PC-9 (cell line): ENCODE results near the gene DNAJC12. TPM values are rescaled to one million over a fixed set of nuclear protein-coding genes. Genes with fewer than 3 reads are reported as not detected.

ENCODE experiments used
- BruUV-seq: library from RNA; stranded (reverse); fragments of 400-500 nt; replicated peaks from 2 replicates; lab custom pipeline; 2021; lab: Mats Ljungman, UMichigan
- CTCF ChIA-PET: fragments of 300-600 bp; sonication (Branson Sonifier 250); formaldehyde crosslinking; loops from one replicate; lab custom pipeline; 2022; ENCODE audit warnings: antibody characterized with exemption; lab: Charles Lee
- POLR2A ChIA-PET: fragments of 300-600 bp; sonication (Branson Sonifier 250); formaldehyde crosslinking; loops from one replicate; lab custom pipeline; 2022; ENCODE audit warnings: antibody characterized with exemption; ENCODE audit not compliant: unreplicated experiment; lab: Charles Lee
- DNase-seq, 2 experiments: peaks; one replicate each; pipeline versions ENCODE4 v3.0.0 to v3.0.0-alpha.2; 2015 to 2022; ENCODE audit warnings: mixed read lengths in 1 of 2
- H2AFZ ChIP-seq: fragments of 200-600 bp; sonication (generic); 2 replicates; pipeline ENCODE4 v1.8.1; 2017; ENCODE audit warnings: antibody characterized with exemption
- H3F3A ChIP-seq: fragments of 200-600 bp; sonication (generic); 2 replicates; pipeline ENCODE4 v1.8.1; 2017; ENCODE audit warnings: antibody characterized with exemption, mild to moderate bottlenecking, low read depth; ENCODE audit not compliant: insufficient read depth
- H3K27ac ChIP-seq: fragments of 200-600 bp; sonication (generic); 2 replicates; pipeline ENCODE4 v1.6.1; 2016; ENCODE audit warnings: mixed run types
- H3K27me3 ChIP-seq: fragments of 200-600 bp; sonication (generic); 2 replicates; pipeline ENCODE4 v1.6.1; 2016; ENCODE audit warnings: low read depth, mixed run types; ENCODE audit not compliant: insufficient read depth
- H3K36me3 ChIP-seq: fragments of 200-600 bp; sonication (generic); 2 replicates; pipeline ENCODE4 v1.6.1; 2016; ENCODE audit warnings: low read depth, mixed run types
- H3K4me1 ChIP-seq: fragments of 200-600 bp; sonication (generic); replicated peaks from 2 replicates; pipeline ENCODE4 v1.6.1; 2016; ENCODE audit warnings: mixed run types; ENCODE audit not compliant: insufficient read depth
- H3K4me2 ChIP-seq: fragments of 200-600 bp; sonication (generic); 2 replicates; pipeline ENCODE4 v1.6.1; 2017; ENCODE audit warnings: mixed run types
- H3K4me3 ChIP-seq: fragments of 200-600 bp; sonication (generic); 2 replicates; pipeline ENCODE4 v1.6.1; 2016; ENCODE audit warnings: mixed run types
- H3K79me2 ChIP-seq: fragments of 200-600 bp; sonication (generic); 2 replicates; pipeline ENCODE4 v1.6.1; 2017; ENCODE audit warnings: low read depth, mixed run types
- H3K9me2 ChIP-seq: fragments of 200-600 bp; sonication (generic); 2 replicates; pipeline ENCODE4 v1.8.1; 2017; ENCODE audit warnings: mild to moderate bottlenecking; ENCODE audit not compliant: insufficient read depth
- H3K9me3 ChIP-seq: fragments of 200-600 bp; sonication (generic); 2 replicates; pipeline ENCODE4 v1.8.1; 2016; ENCODE audit warnings: low read depth; ENCODE audit not compliant: insufficient read depth
- H4K20me1 ChIP-seq: fragments of 200-600 bp; sonication (generic); 2 replicates; pipeline ENCODE4 v1.8.1; 2017; ENCODE audit not compliant: insufficient read depth
- EZH2 ChIP-seq: fragments of 200-600 bp; sonication (generic); IDR thresholded peaks from 2 replicates; pipeline ENCODE4 v1.8.0; 2017; ENCODE audit warnings: antibody characterized with exemption, low read depth
- intact Hi-C: fragments of 100-400 bp; cut with micrococcal nuclease; formaldehyde crosslinking; loops from one replicate; pipeline ENCODE4 v1.10.0; 2022; ENCODE audit not compliant: unreplicated experiment
- total RNA-seq: library from RNA; stranded (reverse); gene quantifications from 2 replicates; pipeline ENCODE4 v1.2.3, GENCODE V29; 2021
- TF ChIP-seq, protein P1 (sequence below): fragments of 200-600 bp; sonication (generic); conservative IDR thresholded peaks from 2 replicates; pipeline ENCODE4 v1.6.1; 2017; ENCODE audit warnings: mixed run types, antibody characterized with exemption, mild to moderate bottlenecking, moderate library complexity

DNAJC12 gene
- total RNA-seq, 1 experiment from 2014 or later: 0.33 TPM

- H3K9me3 ChIP-seq: no peaks in the 10 kb centered on the region
- H4K20me1 ChIP-seq: no peaks in the 10 kb centered on the region
- ChIA-PET CTCF (no interaction called here), POLR2A (no interaction called here)
- BruUV-seq: no TSS peak
- intact Hi-C loops: no loop called here
- H3F3A ChIP-seq: no peaks in the 10 kb centered on the region
- H3K4me2 ChIP-seq: no peak overlapping the region
- H3K79me2 ChIP-seq: no peaks in the 10 kb centered on the region
- no peak overlapping the region for H2AFZ ChIP-seq
- no peaks in the 10 kb centered on the region for H3K4me1 ChIP-seq
- TF ChIP-seq, protein P1, sequence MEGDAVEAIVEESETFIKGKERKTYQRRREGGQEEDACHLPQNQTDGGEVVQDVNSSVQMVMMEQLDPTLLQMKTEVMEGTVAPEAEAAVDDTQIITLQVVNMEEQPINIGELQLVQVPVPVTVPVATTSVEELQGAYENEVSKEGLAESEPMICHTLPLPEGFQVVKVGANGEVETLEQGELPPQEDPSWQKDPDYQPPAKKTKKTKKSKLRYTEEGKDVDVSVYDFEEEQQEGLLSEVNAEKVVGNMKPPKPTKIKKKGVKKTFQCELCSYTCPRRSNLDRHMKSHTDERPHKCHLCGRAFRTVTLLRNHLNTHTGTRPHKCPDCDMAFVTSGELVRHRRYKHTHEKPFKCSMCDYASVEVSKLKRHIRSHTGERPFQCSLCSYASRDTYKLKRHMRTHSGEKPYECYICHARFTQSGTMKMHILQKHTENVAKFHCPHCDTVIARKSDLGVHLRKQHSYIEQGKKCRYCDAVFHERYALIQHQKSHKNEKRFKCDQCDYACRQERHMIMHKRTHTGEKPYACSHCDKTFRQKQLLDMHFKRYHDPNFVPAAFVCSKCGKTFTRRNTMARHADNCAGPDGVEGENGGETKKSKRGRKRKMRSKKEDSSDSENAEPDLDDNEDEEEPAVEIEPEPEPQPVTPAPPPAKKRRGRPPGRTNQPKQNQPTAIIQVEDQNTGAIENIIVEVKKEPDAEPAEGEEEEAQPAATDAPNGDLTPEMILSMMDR: no peak
- TF ChIP-seq EZH2: no peak
- no peak overlapping the region for H3K4me3 ChIP-seq
- no peaks in the 10 kb centered on the region for H3K27me3 ChIP-seq
- DNase-seq: no peak
- H3K36me3 ChIP-seq: no peaks in the 10 kb centered on the region
- H3K9me2 ChIP-seq: no peaks in the 10 kb centered on the region
- no peak overlapping the region for H3K27ac ChIP-seq
These were observed 10.2 kb downstream of the DNAJC12 start for GRCh38 chr10:67827811-67828210.

GRCh38 chr10:67819768-67820204, 18.2 kb downstream of the DNAJC12 start:
- TF ChIP-seq EZH2: no peak
- TF ChIP-seq, protein P1: no peak
- no peaks in the 10 kb centered on the region for H3K9me2 ChIP-seq
- CTCF ChIA-PET: no interaction called here
- H3K27ac ChIP-seq: no peak overlapping the region
- no peaks in the 10 kb centered on the region for H3K36me3 ChIP-seq
- POLR2A ChIA-PET: no interaction called here
- DNase-seq: peak; percentile 5 to 61
- no peaks in the 10 kb centered on the region for H3K79me2 ChIP-seq
- BruUV-seq: no TSS peak
- no peak overlapping the region for H3K4me3 ChIP-seq
- H2AFZ ChIP-seq: no peak overlapping the region
- peaks cover 10% of the 10 kb centered on the region; the same call in 1 of the 2 replicates for H3K4me1 ChIP-seq
- no peaks in the 10 kb centered on the region for H4K20me1 ChIP-seq
- H3K4me2 ChIP-seq: no peak overlapping the region
- H3F3A ChIP-seq: no peaks in the 10 kb centered on the region
- intact Hi-C loops: no loop called here
- H3K9me3 ChIP-seq: no peaks in the 10 kb centered on the region
- no peaks in the 10 kb centered on the region for H3K27me3 ChIP-seq

GRCh38 chr10:67818323-67818722, 19.7 kb downstream of the DNAJC12 start:
- no TSS peak for BruUV-seq
- H3F3A ChIP-seq: no peaks in the 10 kb centered on the region
- H3K4me2 ChIP-seq: no peak overlapping the region; the same call in 1 of the 2 replicates
- H3K27me3 ChIP-seq: no peaks in the 10 kb centered on the region
- H3K36me3 ChIP-seq: no peaks in the 10 kb centered on the region
- no peak overlapping the region for H3K4me3 ChIP-seq
- ChIA-PET POLR2A (no interaction called here), CTCF (no interaction called here)
- peaks cover 10% of the 10 kb centered on the region; the same call in 1 of the 2 replicates for H3K4me1 ChIP-seq
- TF ChIP-seq, protein P1: no peak
- no peak for TF ChIP-seq EZH2
- H4K20me1 ChIP-seq: no peaks in the 10 kb centered on the region
- no peaks in the 10 kb centered on the region for H3K9me2 ChIP-seq
- intact Hi-C loops: no loop called here
- no peaks in the 10 kb centered on the region for H3K79me2 ChIP-seq
- no peak overlapping the region for H3K27ac ChIP-seq
- peak; percentile 12 to 72 for DNase-seq
- no peaks in the 10 kb centered on the region for H3K9me3 ChIP-seq
- H2AFZ ChIP-seq: no peak overlapping the region
